Measurements from ENCODE around the gene FGF12.
"Not testable (repeated sequence)": the region's sequence is repeated elsewhere in the genome, so short reads cannot be mapped to it uniquely, and the experiment has no call there.

FGF12 gene

DNA sequence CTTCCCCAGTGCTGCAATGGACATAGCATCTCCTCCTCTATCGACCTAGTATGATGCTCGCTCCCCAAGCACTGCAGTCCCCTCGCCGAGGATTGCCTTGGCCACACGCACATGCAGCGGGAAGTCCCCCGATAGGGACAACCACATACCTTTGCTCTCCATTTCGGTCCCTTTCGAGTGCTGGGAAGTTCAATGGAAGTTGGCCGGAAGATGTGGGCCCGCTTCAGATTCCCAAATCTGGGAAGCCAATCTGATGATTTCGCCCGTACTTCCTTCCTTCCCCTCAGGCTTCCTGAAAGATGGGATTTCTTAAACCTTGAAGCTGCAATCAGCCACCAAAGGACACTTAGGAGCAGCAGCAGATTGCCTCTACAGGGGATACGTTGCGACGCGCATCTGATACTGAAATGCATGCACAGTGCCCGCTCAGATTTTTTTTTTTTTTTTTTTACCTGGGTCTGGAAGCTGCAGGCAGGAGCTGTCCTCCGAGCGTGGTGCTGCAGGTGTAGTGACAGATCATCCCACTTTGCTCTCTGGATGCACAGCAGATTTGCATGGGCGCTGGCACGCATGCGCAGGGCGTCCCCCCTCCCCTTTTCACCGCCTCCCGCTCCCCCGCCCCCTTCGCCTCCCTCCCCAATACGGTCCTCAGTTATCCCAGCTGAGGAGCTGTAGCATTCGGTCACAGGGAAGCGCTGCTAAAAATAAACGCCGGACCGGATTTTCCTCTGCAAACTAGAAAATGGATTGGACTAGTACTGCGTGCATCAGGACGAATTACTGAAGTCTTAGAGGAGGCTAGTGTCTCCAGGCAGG is at the start of gene FGF12:
Gene FGF12 (minus strand): TSS at position 510 of the 816 bp plus-strand sequence.
- H3K4me3 Mint-ChIP-seq: no peak within 1 kb of the TSS
- H3K4me1 Mint-ChIP-seq: no peaks in the 10 kb centered on the region
- H3K27ac Mint-ChIP-seq: no peak within 1 kb of the TSS
- ATAC-seq: no peak
- peaks cover 3% of the 10 kb centered on the region for H3K9me3 Mint-ChIP-seq
- H3K27me3 Mint-ChIP-seq: peaks cover 49% of the 10 kb centered on the region
- H3K36me3 Mint-ChIP-seq: no peaks in the 10 kb centered on the region

DNA sequence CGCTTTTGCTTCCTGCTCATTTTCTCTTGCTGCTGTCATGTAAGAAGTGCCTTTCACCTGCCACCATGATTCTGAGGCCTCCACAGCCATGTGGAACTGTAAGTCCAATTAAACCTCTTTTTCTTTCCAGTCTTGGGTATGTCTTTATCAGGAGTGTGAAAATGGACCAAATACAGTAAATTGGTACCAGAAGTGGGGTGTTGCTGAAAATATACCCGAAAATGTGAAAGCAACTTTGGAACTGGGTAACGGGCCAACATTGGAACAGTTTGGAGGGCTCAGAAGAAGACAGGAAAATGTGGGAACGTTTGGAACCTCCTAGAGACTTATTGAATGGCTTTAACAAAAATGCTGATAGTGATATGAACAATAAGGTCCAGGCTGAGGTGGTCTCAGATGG is 47.0 kb upstream of the FGF12 start:
- not testable (repeated sequence) for ATAC-seq, H3K4me3 Mint-ChIP-seq, H3K27ac Mint-ChIP-seq, H3K4me1 Mint-ChIP-seq
- H3K36me3 Mint-ChIP-seq: peaks cover 13% of the 10 kb centered on the region
- peaks cover 14% of the 10 kb centered on the region for H3K9me3 Mint-ChIP-seq
- peaks cover 35% of the 10 kb centered on the region for H3K27me3 Mint-ChIP-seq

DNA sequence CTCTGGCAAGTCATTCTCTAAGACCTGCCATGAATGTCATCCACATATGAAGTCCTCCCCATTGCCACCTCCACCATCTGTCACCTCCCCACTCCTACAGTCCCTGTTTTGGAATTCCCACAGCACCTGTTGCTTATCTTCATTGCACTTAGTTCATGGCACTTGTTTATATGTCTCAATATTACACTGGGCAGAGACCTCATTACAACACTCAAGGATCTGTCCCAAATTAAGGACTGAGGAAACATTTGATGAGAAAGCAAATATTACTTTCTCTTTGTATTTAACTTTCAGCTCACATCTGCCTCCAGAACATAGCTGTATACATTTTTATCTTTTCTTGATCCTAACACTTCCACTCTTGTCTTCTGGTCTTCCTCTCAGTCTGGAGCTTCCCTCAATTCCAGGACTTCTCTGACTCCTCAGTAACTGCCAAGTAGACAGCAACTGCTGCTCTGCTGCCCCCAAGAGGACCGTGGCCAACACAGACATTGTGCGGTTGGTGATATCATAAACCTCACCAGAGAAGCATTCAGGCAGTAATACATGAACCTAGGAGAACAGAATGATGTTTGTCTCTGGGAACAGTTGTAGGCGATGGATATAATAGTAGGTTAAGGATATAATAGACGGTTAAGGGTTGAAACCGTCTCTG is 45.0 kb upstream of the FGF12 start:
- Mint-ChIP-seq H3K4me1 (no peaks in the 10 kb centered on the region), H3K36me3 (peaks cover 13% of the 10 kb centered on the region), H3K27ac (no peak overlapping the region), H3K27me3 (peaks cover 29% of the 10 kb centered on the region), H3K4me3 (no peak overlapping the region), H3K9me3 (peaks cover 14% of the 10 kb centered on the region)
- ATAC-seq: no peak

DNA sequence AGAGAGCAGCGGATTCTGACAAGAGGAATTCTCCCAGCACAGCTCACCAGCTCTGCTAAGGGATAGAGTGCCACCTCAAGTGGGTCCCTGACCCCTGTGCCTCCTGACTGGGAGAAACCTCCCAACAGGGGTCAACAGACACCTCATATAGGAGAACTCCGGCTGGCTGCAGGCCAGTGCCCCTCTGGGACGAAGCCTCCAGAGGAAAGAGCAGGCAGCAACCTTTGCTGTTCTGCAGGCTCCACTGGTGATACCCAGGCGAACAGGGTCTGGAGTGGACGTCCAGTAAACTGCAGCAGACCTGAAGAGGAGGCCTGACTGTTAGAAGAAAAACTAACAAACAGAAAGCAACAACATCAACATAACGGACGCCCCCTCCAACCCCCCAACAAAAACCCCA is 31.3 kb upstream of the FGF12 start:
- ATAC-seq: no peak
- Mint-ChIP-seq H3K27me3 (peaks cover 17% of the 10 kb centered on the region), H3K4me3 (no peak overlapping the region), H3K9me3 (peaks cover 6% of the 10 kb centered on the region), H3K36me3 (no peaks in the 10 kb centered on the region), H3K4me1 (no peaks in the 10 kb centered on the region), H3K27ac (no peak overlapping the region)

DNA sequence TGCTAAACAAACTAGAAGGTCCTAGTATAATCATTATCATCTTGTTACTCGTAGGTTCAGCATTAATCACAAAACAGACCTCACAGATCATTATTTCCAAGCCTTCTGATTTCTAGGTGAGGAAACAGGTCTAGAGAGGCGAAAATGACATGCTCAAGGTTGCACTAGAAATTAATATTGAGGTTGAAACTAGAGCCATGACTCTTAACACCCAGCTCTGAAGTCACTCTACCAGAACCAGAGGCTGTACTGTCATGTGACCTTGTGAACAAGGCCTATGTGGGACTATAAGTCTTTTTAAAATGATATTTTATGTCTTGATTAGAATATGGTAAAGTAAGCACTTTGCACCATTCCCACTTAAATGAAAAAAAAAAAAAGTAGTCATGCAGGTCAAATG is 23.8 kb upstream of the FGF12 start:
- Mint-ChIP-seq H3K36me3 (no peaks in the 10 kb centered on the region), H3K9me3 (no peaks in the 10 kb centered on the region), H3K4me1 (no peaks in the 10 kb centered on the region), H3K27me3 (peaks cover 26% of the 10 kb centered on the region), H3K27ac (no peak overlapping the region), H3K4me3 (no peak overlapping the region)
- ATAC-seq: no peak

DNA sequence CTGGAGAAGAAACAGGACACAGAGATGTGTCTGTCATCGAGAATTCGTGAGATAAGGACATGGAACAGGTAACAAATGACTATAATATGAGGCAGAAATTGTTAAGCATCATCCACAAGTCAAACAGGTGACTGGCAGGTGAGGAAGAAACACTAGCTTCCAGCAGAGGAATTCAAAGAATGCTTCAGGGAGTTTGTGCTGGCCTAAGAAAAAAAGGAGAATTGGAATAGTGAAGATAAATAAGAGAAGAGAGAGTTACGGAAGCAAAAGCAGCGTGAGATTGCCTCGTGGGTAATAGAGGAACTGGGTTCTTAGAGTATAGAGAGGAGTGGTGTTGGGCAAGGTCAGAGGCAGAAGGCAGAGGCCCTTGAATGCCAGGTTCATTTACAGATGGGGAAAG is 22.9 kb upstream of the FGF12 start:
- ATAC-seq: no peak
- peaks cover 30% of the 10 kb centered on the region for H3K27me3 Mint-ChIP-seq
- H3K36me3 Mint-ChIP-seq: no peaks in the 10 kb centered on the region
- peaks cover under 1% of the 10 kb centered on the region for H3K9me3 Mint-ChIP-seq
- no peak overlapping the region for H3K4me3 Mint-ChIP-seq
- no peaks in the 10 kb centered on the region for H3K4me1 Mint-ChIP-seq
- H3K27ac Mint-ChIP-seq: no peak overlapping the region

DNA sequence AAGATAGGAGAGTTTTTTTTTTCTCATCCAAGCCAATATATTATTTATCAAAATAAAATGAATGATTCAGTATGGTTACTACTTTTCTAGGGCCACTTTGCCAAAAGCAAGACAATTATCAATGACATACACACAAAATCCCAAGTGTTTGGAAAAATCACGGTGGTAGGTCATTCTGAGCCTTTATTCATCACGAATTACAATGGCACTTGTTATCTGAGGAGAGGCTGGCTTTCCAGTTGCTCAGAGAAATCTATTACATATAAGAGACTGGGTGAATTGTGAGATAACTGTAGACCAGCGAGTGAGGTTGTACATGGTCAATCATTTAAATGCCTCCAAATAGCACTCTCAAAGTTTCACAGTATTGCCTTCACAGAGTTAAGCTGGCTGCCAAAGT is 20.4 kb upstream of the FGF12 start:
- H3K36me3 Mint-ChIP-seq: no peaks in the 10 kb centered on the region
- no peaks in the 10 kb centered on the region for H3K4me1 Mint-ChIP-seq
- H3K9me3 Mint-ChIP-seq: peaks cover 2% of the 10 kb centered on the region
- ATAC-seq: no peak
- peaks cover 27% of the 10 kb centered on the region for H3K27me3 Mint-ChIP-seq
- H3K4me3 Mint-ChIP-seq: no peak overlapping the region
- H3K27ac Mint-ChIP-seq: no peak overlapping the region

DNA sequence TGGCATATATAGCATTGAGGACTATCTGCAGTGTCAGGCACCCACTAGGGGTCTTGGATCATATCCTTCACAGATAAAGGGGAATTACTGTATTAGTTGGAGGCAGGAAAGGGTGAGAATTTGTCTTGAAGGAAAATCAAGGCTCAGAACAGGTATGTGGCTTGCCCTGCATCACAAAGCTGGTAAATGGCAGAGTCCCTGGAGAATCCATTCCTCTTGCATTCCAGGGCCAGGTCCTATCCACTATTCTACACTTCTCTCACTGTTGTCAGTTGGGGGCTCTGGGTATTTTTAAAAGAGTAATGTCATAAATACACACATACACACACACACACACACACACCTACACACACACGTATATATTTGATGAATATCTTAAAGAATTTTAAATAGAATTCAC is 19.8 kb upstream of the FGF12 start:
- H3K9me3 Mint-ChIP-seq: peaks cover 2% of the 10 kb centered on the region
- no peak overlapping the region for H3K27ac Mint-ChIP-seq
- peaks cover 27% of the 10 kb centered on the region for H3K27me3 Mint-ChIP-seq
- H3K36me3 Mint-ChIP-seq: no peaks in the 10 kb centered on the region
- H3K4me1 Mint-ChIP-seq: no peaks in the 10 kb centered on the region
- H3K4me3 Mint-ChIP-seq: no peak overlapping the region
- ATAC-seq: no peak

DNA sequence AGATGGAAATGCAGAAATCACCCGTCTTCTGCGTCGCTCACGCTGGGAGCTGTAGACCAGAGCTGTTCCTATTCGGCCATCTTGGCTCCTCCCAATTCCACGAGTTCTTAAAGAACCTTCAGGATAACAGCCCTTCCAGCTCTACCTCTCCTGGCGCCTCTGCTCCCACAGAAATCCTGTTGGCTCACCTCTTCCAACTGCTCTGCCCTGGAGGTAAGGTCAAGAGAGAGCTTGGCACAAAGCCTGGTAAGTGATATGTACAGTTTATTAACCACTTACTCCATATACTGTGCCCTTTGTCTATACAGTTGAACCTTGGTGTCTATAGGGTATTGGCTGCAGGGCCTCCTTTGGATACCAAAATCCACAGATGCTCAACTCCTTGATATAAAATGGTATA is 17.8 kb upstream of the FGF12 start:
- Mint-ChIP-seq H3K36me3 (no peaks in the 10 kb centered on the region), H3K4me1 (no peaks in the 10 kb centered on the region), H3K27me3 (peaks cover 27% of the 10 kb centered on the region), H3K9me3 (peaks cover 2% of the 10 kb centered on the region), H3K27ac (no peak overlapping the region), H3K4me3 (no peak overlapping the region)
- no peak for ATAC-seq

DNA sequence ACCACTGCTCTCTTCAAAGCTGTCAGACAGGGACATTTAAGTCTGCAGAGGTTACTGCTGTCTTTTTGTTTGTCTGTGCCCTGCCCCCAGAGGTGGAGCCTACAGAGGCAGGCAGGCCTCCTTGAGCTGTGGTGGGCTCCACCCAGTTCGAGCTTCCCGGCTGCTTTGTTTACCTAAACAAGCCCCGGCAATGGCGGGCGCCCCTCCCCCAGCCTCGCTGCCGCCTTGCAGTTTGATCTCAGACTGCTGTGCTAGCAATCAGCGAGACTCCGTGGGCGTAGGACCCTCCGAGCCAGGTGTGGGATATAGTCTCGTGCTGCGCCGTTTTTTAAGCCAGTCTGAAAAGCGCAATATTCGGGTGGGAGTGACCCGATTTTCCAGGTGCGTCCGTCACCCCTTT is 17.3 kb upstream of the FGF12 start:
- not testable (repeated sequence) for H3K9me3 Mint-ChIP-seq, ATAC-seq, H3K4me1 Mint-ChIP-seq, H3K36me3 Mint-ChIP-seq, H3K4me3 Mint-ChIP-seq, H3K27ac Mint-ChIP-seq
- peaks cover 22% of the 10 kb centered on the region for H3K27me3 Mint-ChIP-seq

DNA sequence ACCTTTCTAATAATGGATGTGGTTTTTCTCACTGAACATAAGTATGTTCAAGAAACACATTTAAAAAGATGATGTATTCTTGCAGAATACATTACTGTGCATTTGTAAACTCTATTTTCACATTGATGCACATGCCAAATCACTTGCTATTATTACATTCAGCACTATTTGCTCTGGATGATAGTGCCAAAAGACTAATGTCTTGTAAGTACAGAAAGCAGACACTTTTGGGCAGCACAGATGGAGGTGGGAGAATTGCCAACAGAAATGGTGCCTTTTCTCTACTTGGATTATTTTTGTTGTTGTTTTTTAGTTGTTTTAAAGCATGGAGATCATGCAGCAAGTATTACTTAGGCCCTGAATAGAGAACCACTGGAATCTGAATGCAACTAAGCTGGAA is 10.2 kb upstream of the FGF12 start:
- no peak for ATAC-seq
- no peak overlapping the region for H3K4me3 Mint-ChIP-seq
- no peaks in the 10 kb centered on the region for H3K27me3 Mint-ChIP-seq
- no peaks in the 10 kb centered on the region for H3K36me3 Mint-ChIP-seq
- no peak overlapping the region for H3K27ac Mint-ChIP-seq
- H3K4me1 Mint-ChIP-seq: no peaks in the 10 kb centered on the region
- no peaks in the 10 kb centered on the region for H3K9me3 Mint-ChIP-seq

DNA sequence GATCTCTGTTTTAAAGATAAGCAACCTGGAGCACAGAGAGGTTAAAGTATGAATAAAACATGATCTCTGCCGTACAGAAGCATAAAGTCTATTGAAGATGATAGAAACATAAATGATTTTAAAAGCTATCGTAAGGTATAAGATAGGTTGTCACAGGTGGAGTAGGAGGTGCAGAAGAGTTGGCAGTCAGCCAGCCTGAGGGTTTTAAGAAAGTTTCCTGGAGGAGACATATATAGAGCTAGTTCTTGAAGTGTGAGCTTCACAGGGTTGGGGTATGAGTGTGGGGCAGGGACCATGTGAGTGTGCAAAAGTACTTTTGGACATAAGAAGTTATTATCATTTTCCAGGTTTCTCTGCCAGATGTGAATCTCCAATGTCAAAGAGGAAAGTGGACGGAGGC is 3.9 kb upstream of the FGF12 start:
- Mint-ChIP-seq H3K27me3 (peaks cover 31% of the 10 kb centered on the region), H3K4me1 (no peaks in the 10 kb centered on the region), H3K36me3 (no peaks in the 10 kb centered on the region), H3K4me3 (no peak overlapping the region), H3K27ac (no peak overlapping the region), H3K9me3 (no peaks in the 10 kb centered on the region)
- no peak for ATAC-seq

DNA sequence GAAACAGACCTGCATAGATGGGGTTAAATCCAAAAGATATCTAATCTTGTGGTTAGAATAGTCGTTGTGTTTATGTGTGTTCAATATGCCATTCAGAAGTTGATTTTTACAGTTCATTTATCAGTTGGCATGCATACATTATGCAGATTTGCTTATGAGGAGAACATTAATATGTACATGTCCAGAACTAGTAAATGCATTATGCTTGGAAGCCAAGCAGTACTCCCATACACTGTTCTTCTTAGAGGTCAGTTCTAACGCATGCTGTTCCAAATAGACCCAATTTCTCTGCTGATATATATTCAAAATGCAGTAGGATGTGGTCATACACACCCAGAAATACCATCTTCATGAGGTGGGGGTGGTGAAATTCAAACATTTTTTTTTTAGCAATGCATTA is 956 bp downstream of the FGF12 start:
- peaks cover 55% of the 10 kb centered on the region for H3K27me3 Mint-ChIP-seq
- no peaks in the 10 kb centered on the region for H3K36me3 Mint-ChIP-seq
- no peaks in the 10 kb centered on the region for H3K4me1 Mint-ChIP-seq
- ATAC-seq: no peak
- no peak overlapping the region for H3K27ac Mint-ChIP-seq
- no peak overlapping the region for H3K4me3 Mint-ChIP-seq
- peaks cover 3% of the 10 kb centered on the region for H3K9me3 Mint-ChIP-seq

DNA sequence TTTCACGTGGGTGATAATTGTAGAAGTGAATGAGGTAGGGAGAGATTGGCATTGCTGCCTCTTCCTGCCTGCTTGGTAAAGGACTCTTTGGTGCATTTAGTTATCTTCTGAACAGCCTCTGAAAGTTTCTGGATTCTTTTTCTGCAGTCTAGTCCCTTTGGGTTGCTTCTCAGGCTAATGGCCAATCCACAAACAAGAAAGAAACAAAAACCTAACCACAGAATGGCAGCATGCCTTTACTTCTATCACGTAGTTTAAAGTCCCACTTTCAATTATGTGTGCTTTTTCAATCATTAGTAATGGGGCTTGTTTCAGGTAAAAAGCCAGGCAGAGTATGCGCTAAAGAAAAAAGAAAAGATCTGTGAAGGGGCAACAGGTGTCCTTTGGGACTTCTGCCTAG is 7.4 kb downstream of the FGF12 start:
- Mint-ChIP-seq H3K27me3 (peaks cover 20% of the 10 kb centered on the region), H3K4me1 (no peaks in the 10 kb centered on the region)

DNA sequence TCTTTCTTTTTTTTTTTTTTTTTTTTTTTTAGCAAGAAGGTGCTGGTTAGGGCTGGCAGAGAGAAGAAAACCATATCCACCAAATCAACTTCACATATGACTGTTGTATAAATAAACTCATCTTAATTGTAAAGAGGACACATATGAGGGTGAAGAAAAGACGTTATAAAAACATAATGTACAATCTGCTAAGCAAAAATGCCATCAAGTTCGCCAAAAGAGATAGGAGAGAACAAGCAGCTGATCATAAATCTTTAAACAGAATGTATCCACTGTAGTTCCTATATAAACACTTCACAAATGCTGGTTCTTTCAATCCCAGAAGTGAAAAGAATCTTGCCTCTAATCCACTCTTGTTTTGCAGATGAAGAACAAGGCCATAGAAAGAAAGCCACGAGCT is 9.2 kb downstream of the FGF12 start:
- H3K9me3 Mint-ChIP-seq: no peaks in the 10 kb centered on the region
- H3K27ac Mint-ChIP-seq: no peak overlapping the region
- H3K4me1 Mint-ChIP-seq: no peaks in the 10 kb centered on the region
- peaks cover 14% of the 10 kb centered on the region for H3K27me3 Mint-ChIP-seq
- no peak overlapping the region for H3K4me3 Mint-ChIP-seq
- ATAC-seq: no peak
- no peaks in the 10 kb centered on the region for H3K36me3 Mint-ChIP-seq

More for the DNA sequence above, 7.4 kb downstream of the FGF12 start:
- Mint-ChIP-seq H3K27ac (no peak overlapping the region), H3K9me3 (peaks cover 3% of the 10 kb centered on the region), H3K4me3 (no peak overlapping the region), H3K36me3 (no peaks in the 10 kb centered on the region)
- ATAC-seq: no peak

DNA sequence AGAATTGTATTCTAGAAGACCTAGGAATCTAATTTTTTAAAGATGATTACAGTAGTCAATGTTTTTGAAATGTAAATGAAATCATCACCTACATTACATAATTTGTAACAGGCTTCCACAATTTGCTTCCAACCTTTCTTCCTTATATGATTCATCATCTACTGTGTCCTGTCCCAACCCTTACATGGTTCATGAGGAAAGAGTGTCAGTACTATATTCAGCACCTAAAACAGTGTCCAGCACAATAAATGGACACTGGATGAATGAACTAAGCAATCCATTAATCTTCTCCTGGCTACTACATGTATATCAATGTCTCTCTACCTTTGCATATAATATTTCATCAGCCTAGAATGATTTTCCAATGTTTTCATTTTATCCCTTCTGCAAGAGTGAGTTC is 12.2 kb downstream of the FGF12 start:
- no peak overlapping the region for H3K27ac Mint-ChIP-seq
- H3K9me3 Mint-ChIP-seq: peaks cover 4% of the 10 kb centered on the region
- no peak overlapping the region for H3K4me3 Mint-ChIP-seq
- H3K4me1 Mint-ChIP-seq: no peaks in the 10 kb centered on the region
- no peaks in the 10 kb centered on the region for H3K27me3 Mint-ChIP-seq
- no peak for ATAC-seq
- no peaks in the 10 kb centered on the region for H3K36me3 Mint-ChIP-seq

All from stimulated activated memory B cell treated with anti-CD40 and anti-IgM and Interleukin-4, amounts not matched to agents 10 μg/mL and 1 μg/mL and 100 μg/mL, for 72 hours (primary cell).